Medulla oblongata (tissue), 1 donor: ENCODE data around the gene SWI5.

Experiments used
- DNase-seq: peaks from one replicate; pipeline ENCODE4 v3.0.0-alpha.2; 2015; ENCODE audit errors: extremely low spot score

The SWI5 gene

DNA sequence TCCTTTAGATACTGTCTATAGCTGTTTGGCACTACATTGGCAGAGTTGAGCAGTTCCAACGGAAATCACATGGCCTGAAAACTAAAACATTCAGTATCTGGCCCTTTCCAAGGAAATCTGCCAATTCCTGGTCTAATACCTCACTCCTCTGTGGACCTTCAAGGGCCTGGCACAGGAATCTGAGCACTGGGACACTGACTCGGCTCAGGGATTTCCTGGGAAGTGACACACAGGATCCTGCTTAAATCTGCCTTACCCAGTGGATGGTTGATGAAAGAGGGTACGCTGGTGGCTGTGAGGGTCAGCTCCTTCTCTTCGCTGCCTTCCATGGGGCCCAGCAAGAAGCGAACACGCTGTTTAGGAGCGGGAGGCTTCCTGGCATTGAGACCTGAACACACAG lies 45.3 kb downstream of the SWI5 start:
- DNase-seq = no peak

DNA sequence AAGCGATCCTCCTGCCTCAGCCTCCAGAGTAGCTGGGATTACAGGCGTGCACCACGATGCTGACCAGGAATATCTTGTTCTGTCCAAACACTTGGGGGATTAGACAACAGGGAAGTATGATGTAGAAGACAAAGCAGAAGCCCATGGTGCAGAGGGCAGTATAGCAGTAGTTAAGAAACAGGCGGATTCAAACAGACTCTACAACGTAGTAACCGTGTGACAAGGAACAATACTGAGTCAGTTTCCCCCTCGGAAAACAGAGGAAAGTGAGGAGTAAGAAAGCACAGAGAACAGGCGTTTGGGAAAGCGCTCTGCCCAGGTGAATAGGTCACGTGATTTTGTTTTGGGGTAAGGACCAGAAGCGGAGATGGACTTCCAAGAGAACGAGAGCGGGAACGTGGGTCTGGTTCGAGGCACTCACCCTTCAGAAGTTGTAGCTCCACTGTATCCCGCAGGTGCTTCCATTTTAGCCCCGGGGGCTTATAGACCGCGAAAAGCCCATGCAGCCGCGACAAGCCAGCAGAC lies 45.9 kb downstream of the SWI5 start:
- DNase-seq = no peak

DNA sequence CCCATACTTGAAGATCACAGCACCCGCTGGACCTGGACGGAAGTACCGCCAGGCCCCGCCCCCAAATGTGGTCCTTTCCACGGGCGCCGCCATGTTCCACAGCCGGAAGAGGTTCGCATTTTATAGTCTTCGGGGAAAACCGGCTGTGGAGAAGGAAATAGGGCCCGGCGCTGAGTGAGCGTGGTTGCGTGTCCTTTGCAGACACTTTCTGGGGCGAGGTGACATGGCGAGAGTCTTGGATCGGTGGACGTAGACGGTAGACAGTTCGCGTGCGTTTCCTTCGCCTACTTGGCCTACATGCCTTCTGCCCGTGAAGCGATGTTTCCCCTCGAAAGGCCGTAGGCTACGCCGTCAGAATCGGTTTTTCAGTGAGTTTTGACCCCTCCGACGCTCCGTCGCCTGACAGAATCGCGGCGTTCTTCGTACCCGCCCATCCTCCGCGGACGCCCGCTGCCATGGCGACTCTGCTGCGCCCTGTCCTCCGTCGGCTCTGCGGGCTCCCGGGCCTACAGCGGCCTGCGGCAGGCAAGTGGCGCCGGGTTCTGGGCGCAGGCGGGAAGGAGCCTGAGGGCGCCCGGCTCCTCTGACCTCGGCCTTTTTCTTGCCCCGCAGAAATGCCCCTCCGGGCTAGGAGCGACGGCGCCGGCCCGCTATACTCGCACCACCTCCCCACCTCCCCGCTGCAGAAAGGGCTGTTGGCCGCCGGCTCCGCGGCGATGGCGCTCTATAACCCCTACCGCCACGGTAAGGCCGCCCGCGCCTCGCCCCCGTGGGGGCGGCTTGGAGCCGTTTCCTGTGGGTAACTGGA lies 46.5 kb downstream of the SWI5 start, which contains the start of the genes COQ4 and TRUB2:
COQ4 (plus strand) TSS at position 436 of the 808 bp plus-strand sequence; CDS start at position 456, 20 bp downstream.
TRUB2 (minus strand) TSS at position 44 of the 808 bp plus-strand sequence; CDS start at position 5, 39 bp downstream.
- peak; percentile 97 for DNase-seq

DNA sequence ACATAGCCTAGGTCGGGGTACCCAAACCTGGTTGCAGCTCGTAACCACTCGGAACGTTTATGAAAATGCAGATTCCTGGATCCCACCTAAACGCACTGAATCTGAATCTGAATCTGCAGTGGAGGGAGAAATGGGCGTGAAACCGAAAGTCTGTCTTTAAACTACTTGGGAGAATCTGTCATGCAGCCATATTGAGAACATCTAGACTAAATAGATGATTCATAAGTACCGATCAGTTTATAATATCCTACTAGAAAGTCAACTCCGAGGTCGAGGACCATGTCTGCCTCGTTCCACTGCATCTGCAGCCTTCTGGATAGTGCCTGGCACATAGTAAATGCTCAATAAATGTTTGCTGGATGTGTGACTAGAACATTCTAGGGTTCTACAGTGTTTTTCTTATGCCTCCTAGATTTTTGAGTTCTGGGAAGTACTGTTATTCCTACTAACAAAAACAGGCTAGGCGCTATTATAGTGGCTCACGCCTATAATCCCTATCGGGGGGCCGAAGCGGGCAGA lies 47.2 kb downstream of the SWI5 start:
- no peak for DNase-seq

DNA sequence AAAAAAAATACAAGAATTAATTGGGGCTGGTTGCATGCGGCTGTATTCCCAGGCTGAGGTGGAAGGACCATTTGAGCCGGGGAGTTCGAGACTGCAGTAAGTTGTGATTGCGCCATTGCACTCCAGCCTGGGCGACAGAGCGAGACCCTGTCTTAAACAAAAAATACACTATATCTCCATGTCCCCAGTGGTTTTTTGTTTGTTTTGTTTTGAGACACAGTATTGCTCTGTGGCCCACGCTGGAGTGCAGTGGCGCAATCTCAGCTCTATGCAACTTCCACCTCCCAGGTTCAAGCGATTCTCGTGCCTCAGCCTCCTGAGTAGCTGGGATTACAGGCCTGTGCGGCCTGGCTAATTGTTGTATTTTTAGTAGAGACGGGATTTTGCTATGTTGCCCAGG lies 47.7 kb downstream of the SWI5 start:
- no peak for DNase-seq

DNA sequence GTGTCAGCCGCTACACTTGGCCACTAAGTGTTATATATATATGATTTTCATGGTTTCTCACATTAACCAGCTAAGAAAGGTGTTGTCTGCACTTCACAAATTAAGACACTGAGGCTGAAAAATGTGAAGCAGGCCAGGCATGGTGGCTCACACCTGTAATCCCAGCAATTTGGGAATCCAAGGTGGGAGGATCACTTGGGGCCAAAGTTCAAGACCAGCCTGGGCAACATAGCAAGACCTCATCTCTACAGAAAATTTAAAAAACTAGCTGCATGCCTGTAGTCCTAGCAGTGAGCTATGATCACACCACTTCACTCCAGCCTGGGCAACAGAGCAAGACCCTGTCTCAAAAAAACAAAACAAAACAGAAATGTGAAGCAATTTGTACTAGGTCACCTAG lies 48.3 kb downstream of the SWI5 start:
- no peak for DNase-seq

DNA sequence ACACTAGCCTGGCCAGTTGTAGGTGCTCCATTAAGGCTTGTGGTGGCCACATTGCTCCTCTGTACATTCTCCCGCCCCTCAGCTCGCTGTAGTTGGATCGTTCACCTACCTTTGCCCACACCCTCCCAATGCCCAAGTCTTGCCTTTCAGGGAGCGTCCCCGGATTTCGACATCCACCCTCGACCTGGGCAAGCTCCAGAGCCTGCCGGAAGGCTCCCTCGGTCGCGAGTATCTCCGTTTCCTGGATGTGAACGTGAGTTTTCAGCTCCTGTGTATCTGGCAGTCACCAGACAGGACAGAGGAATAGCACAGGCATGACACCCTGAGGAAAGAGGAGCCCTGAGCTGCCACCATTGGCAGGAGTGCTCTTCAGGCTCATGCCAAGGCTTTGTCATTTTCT lies 49.6 kb downstream of the SWI5 start:
- DNase-seq = no peak

DNA sequence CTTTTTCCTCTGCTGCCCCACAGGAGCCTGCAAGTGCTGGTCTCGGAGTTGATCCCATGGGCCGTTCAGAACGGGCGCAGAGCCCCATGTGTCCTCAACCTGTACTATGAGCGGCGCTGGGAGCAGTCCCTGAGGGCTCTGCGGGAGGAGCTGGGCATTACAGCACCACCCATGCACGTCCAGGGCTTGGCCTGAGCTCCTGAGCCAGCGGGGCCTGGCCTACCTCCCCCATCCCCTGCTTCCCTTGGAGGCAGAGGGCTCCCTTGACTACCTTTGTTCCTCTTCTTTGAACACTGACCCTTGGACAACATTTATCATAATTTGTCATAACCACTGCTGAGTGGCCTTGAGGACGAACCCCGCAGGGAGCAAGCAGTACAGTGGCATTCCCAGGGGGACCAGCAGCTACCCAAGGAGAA lies 57.4 kb downstream of the SWI5 start:
- DNase-seq = no peak

DNA sequence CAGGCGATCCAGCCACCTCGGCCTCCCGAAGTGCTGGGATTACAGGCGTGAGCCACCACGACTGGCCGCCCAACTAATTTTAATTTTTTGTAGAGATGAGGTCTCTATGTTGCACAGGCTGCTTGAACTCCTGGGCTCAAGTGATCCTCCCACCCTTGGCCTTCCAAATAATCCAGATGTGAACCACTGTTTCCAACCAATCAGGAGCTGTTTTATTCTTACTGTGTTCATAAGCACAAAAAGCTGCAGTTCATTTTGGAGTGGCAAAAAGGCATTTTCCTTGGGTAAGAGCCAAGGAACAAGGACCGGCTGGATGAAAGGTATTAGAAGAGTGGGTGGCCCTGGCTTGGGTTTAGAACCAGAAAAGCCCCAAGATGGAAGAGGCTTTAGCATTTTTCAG lies 59.1 kb downstream of the SWI5 start:
- DNase-seq = no peak

DNA sequence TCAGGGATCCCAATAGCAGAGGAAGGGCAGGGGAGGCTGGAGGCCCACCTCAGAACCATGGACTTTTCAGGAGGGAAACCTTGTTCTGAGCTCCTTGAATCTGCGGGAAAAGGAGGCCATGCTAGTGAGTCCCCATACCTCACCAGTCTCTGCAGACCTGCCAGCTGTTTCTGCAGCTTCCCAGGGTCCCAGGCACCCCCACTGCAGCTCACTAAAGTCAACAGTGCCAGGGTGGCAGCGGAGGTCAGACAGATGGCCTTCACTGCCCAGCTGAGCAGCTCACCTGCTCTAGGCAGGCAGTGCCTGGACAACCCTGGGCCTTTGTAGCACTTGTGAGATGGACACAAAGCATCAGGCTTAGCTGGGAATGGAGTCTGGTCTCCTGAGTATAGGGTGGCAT lies 59.8 kb downstream of the SWI5 start:
- no peak for DNase-seq

DNA sequence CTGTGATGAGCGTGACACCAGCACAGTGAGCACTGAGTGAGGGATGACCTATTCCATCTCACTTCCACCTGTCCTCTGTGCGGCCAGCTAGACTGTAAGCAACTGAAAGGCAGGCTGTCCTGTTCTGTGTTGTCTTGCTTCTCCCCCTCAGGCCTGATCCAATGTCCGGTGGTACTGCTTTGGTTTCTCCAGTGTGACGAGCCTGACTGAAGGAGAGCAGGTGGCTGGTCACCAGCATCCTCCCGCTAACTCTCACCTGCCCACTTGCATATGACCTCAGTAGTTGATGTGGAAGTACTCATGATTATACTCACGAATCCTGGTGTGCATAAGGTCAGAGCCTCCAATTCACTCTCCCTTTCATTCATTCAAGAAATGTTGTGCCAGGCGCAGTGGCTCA lies 61.9 kb downstream of the SWI5 start:
- DNase-seq = no peak
